ENCODE data around the gene LRRC74B.
"Not testable (repeated sequence)": the region's sequence is repeated elsewhere in the genome, so short reads cannot be mapped to it uniquely, and the experiment has no call there.

The LRRC74B gene

GRCh38 chr22:21052715-21053459 is 7.1 kb downstream of the LRRC74B start:
- no peak for DNase-seq (ENCODE audit: extremely low read depth in 1 of 2, low read depth in 1 of 2)

- DNase-seq (ENCODE audit: extremely low read depth in 1 of 2, low read depth in 1 of 2), result no peak
These were observed 8.4 kb downstream of the LRRC74B start for GRCh38 chr22:21054046-21054713.

GRCh38 chr22:21054714-21055563 is 9.2 kb downstream of the LRRC74B start:
- no peak for DNase-seq (ENCODE audit: extremely low read depth in 1 of 2, low read depth in 1 of 2)

- DNase-seq (ENCODE audit: extremely low read depth in 1 of 2, low read depth in 1 of 2), result no peak
These were observed 9.8 kb downstream of the LRRC74B start for GRCh38 chr22:21055564-21055834.

- no peak for DNase-seq (ENCODE audit: extremely low read depth in 1 of 2, low read depth in 1 of 2)
These were observed 10.2 kb downstream of the LRRC74B start for GRCh38 chr22:21055880-21056319.

GRCh38 chr22:21060363-21060762 is 14.6 kb downstream of the LRRC74B start:
- not testable (repeated sequence) for DNase-seq (ENCODE audit: extremely low read depth in 1 of 2, low read depth in 1 of 2)

- DNase-seq (ENCODE audit: extremely low read depth in 1 of 2, low read depth in 1 of 2), result not testable (repeated sequence)
These were observed 16.0 kb downstream of the LRRC74B start for GRCh38 chr22:21061660-21062321.

GRCh38 chr22:21064425-21064824 is 18.7 kb downstream of the LRRC74B start:
- DNase-seq (ENCODE audit: extremely low read depth in 1 of 2, low read depth in 1 of 2), result not testable (repeated sequence)

- no peak for DNase-seq (ENCODE audit: extremely low read depth in 1 of 2, low read depth in 1 of 2)
These were observed 19.4 kb downstream of the LRRC74B start for GRCh38 chr22:21064917-21065864.

- DNase-seq (ENCODE audit: extremely low read depth in 1 of 2, low read depth in 1 of 2), result no peak
These were observed 21.5 kb downstream of the LRRC74B start for GRCh38 chr22:21067075-21067900.

- no peak for DNase-seq (ENCODE audit: extremely low read depth in 1 of 2, low read depth in 1 of 2)
These were observed 22.3 kb downstream of the LRRC74B start for GRCh38 chr22:21067901-21068680.

- no peak for DNase-seq (ENCODE audit: extremely low read depth in 1 of 2, low read depth in 1 of 2)
These were observed 23.0 kb downstream of the LRRC74B start for GRCh38 chr22:21068681-21069276.

GRCh38 chr22:21069375-21069774 is 23.6 kb downstream of the LRRC74B start:
- no peak for DNase-seq (ENCODE audit: extremely low read depth in 1 of 2, low read depth in 1 of 2)

GRCh38 chr22:21070690-21071615 is 25.2 kb downstream of the LRRC74B start:
- no peak for DNase-seq (ENCODE audit: extremely low read depth in 1 of 2, low read depth in 1 of 2)

GRCh38 chr22:21071796-21072195 is 26.1 kb downstream of the LRRC74B start:
- not testable (repeated sequence) for DNase-seq (ENCODE audit: extremely low read depth in 1 of 2, low read depth in 1 of 2)

- no peak for DNase-seq (ENCODE audit: extremely low read depth in 1 of 2, low read depth in 1 of 2)
These were observed 27.3 kb downstream of the LRRC74B start for GRCh38 chr22:21073023-21073422.

GRCh38 chr22:21073482-21073881 is 27.7 kb downstream of the LRRC74B start:
- DNase-seq (ENCODE audit: extremely low read depth in 1 of 2, low read depth in 1 of 2), result no peak

Measured in activated CD8-positive, alpha-beta memory T cell treated with anti-CD3 and anti-CD28 coated beads for 1 hour (primary cell).